H1 (cell line): ENCODE measurements around the gene HIVEP3. TPM values are rescaled to one million over a fixed set of nuclear protein-coding genes. Genes with fewer than 3 reads are reported as not detected.

Source experiments
- CTCF ChIA-PET: fragments of 300-600 bp; sonication (Branson Sonifier 250); formaldehyde crosslinking; loops from one replicate; lab custom pipeline; 2021; ENCODE audit not compliant: partially characterized antibody; lab: Charles Lee
- POLR2A ChIA-PET: fragments of 300-600 bp; sonication (Branson Sonifier 250); formaldehyde crosslinking; loops from one replicate; lab custom pipeline; 2021; ENCODE audit warnings: inconsistent platforms; ENCODE audit not compliant: partially characterized antibody; lab: Charles Lee
- DNase-seq, 2 experiments: peaks; one replicate each; pipeline versions ENCODE4 v3.0.0 to v3.0.0-alpha.2; 2010 to 2022; ENCODE audit warnings: low spot score in 2 of 2, low read depth in 1 of 2, mixed read lengths in 1 of 2
- FAIRE-seq: peaks from 2 replicates; lab custom pipeline; 2011; peaks lifted over from hg19 to GRCh38; lab: Jason Lieb, UNC
- H2AFZ ChIP-seq: 2 replicates; pipeline ENCODE4 v1.8.1; 2012; ENCODE audit warnings: low read length, inconsistent platforms
- H2AK5ac ChIP-seq: 2 replicates; pipeline ENCODE4 v1.6.1; 2013; ENCODE audit warnings: low read depth, low read length
- H2BK120ac ChIP-seq: replicated peaks from 2 replicates; pipeline ENCODE3; 2013; ENCODE audit warnings: low read depth, low read length, inconsistent platforms
- H2BK12ac ChIP-seq: 2 replicates; pipeline ENCODE4 v1.6.1; 2013; ENCODE audit warnings: low read depth, low read length
- H2BK15ac ChIP-seq: 2 replicates; pipeline ENCODE4 v1.6.1; 2013; ENCODE audit warnings: low read length
- H2BK20ac ChIP-seq: 2 replicates; pipeline ENCODE4 v1.6.1; 2013; ENCODE audit warnings: low read length
- H2BK5ac ChIP-seq: 2 replicates; pipeline ENCODE4 v1.6.1; 2013; ENCODE audit warnings: low read depth, low read length
- H3K14ac ChIP-seq: 2 replicates; pipeline ENCODE4 v1.6.1; 2013; ENCODE audit warnings: inconsistent platforms; ENCODE audit not compliant: insufficient read length
- H3K18ac ChIP-seq: 2 replicates; pipeline ENCODE4 v1.6.1; 2013; ENCODE audit warnings: low read length; ENCODE audit errors: extremely low read depth
- H3K23ac ChIP-seq: 2 replicates; pipeline ENCODE4 v1.6.1; 2013; ENCODE audit warnings: inconsistent platforms; ENCODE audit not compliant: insufficient read length
- H3K23me2 ChIP-seq: 2 replicates; pipeline ENCODE4 v1.6.1; 2013; ENCODE audit warnings: low read depth, low read length
- H3K27ac ChIP-seq: 2 replicates; pipeline ENCODE4 v1.6.1; 2011; ENCODE audit warnings: low read depth, low read length, inconsistent platforms
- H3K27me3 ChIP-seq, 4 experiments: replicated peaks in 1 of 4; 1 replicate in 1 of 4; 2 replicates in 3 of 4; pipeline versions ENCODE4 v1.6.1 to v1.8.1; 2011 to 2013; ENCODE audit warnings: low read length in 3 of 4, mild to moderate bottlenecking in 3 of 4, inconsistent platforms in 2 of 4, mixed read lengths in 2 of 4, moderate library complexity in 1 of 4; ENCODE audit not compliant: control insufficient read depth in 3 of 4, insufficient read depth in 3 of 4; ENCODE audit errors: extremely low read depth in 1 of 4
- H3K36me3 ChIP-seq, 4 experiments: 2 replicates each; pipeline versions ENCODE4 v1.6.1 to v1.8.1; 2011 to 2013; ENCODE audit warnings: mild to moderate bottlenecking in 4 of 4, low read length in 3 of 4, moderate library complexity in 2 of 4, control low read depth in 1 of 4, inconsistent platforms in 1 of 4; ENCODE audit not compliant: insufficient read depth in 4 of 4, control insufficient read depth in 2 of 4
- H3K4ac ChIP-seq: replicated peaks from 2 replicates; pipeline ENCODE3; 2013; ENCODE audit warnings: low read length, low read depth, mixed read lengths, inconsistent platforms; ENCODE audit not compliant: insufficient read length
- H3K4me1 ChIP-seq, 4 experiments: replicated peaks in 1 of 4; 1 replicate in 1 of 4; 2 replicates in 3 of 4; pipeline versions ENCODE4 v1.6.1 to v1.8.1; 2011 to 2013; ENCODE audit warnings: low read length in 3 of 4, inconsistent platforms in 2 of 4, mixed read lengths in 1 of 4; ENCODE audit not compliant: insufficient read depth in 4 of 4, control insufficient read depth in 3 of 4
- H3K4me2 ChIP-seq, 2 experiments: 2 replicates each; pipeline versions ENCODE4 v1.6.1 to v1.8.1; 2011 to 2013; ENCODE audit warnings: low read depth in 2 of 2, low read length in 2 of 2, control low read depth in 1 of 2, inconsistent platforms in 1 of 2, mild to moderate bottlenecking in 1 of 2; ENCODE audit not compliant: insufficient read depth in 1 of 2
- H3K4me3 ChIP-seq, 4 experiments: fragments of 200-600, 300-600 bp in 1 of 4; sonication (generic), shearing (Covaris generic), sonication (Bioruptor Twin) in 1 of 4; 2 replicates each; pipeline versions ENCODE4 v1.5.1 to v1.8.1; 2011 to 2016; ENCODE audit warnings: low read length in 4 of 4, low read depth in 3 of 4, control low read depth in 2 of 4, inconsistent platforms in 2 of 4, mild to moderate bottlenecking in 2 of 4, mixed read lengths in 1 of 4, moderate library complexity in 1 of 4; ENCODE audit not compliant: insufficient read depth in 2 of 4; ENCODE audit errors: extremely low read depth in 1 of 4
- H3K56ac ChIP-seq: replicated peaks from 2 replicates; pipeline ENCODE3; 2013; ENCODE audit warnings: low read depth, mild to moderate bottlenecking, mixed read lengths, low read length, inconsistent platforms; ENCODE audit not compliant: insufficient read length
- H3K79me1 ChIP-seq: 2 replicates; pipeline ENCODE4 v1.6.1; 2013; ENCODE audit warnings: low read depth, low read length, control low read depth
- H3K79me2 ChIP-seq, 2 experiments: 2 replicates each; pipeline versions ENCODE4 v1.6.1 to v1.8.1; 2012 to 2013; ENCODE audit warnings: low read length in 2 of 2, mild to moderate bottlenecking in 2 of 2, inconsistent platforms in 1 of 2; ENCODE audit not compliant: insufficient read depth in 2 of 2, control insufficient read depth in 1 of 2
- H3K9ac ChIP-seq, 4 experiments: replicated peaks in 1 of 4; 1 replicate in 1 of 4; 2 replicates in 3 of 4; pipeline versions ENCODE4 v1.6.1 to v1.8.1; 2011 to 2013; ENCODE audit warnings: low read depth in 3 of 4, low read length in 3 of 4, control low read depth in 2 of 4, mild to moderate bottlenecking in 2 of 4, moderate library complexity in 2 of 4, inconsistent platforms in 1 of 4; ENCODE audit errors: extremely low read depth in 1 of 4
- H3K9me3 ChIP-seq, 2 experiments: 2 replicates each; pipeline versions ENCODE4 v1.6.1 to v1.8.1; 2012 to 2013; ENCODE audit warnings: mild to moderate bottlenecking in 2 of 2, moderate library complexity in 2 of 2, control low read depth in 1 of 2, inconsistent platforms in 1 of 2, low read depth in 1 of 2, low read length in 1 of 2, mixed read lengths in 1 of 2; ENCODE audit not compliant: insufficient read depth in 2 of 2
- H4K20me1 ChIP-seq, 2 experiments: replicated peaks in 1 of 2; 2 replicates each; pipeline versions ENCODE3 to v1.8.1; 2011 to 2013; ENCODE audit warnings: inconsistent platforms in 2 of 2, low read length in 2 of 2, mild to moderate bottlenecking in 1 of 2; ENCODE audit not compliant: insufficient read depth in 2 of 2, control insufficient read depth in 1 of 2
- H4K5ac ChIP-seq: 2 replicates; pipeline ENCODE4 v1.6.1; 2013; ENCODE audit warnings: low read length, low read depth, mixed read lengths, inconsistent platforms; ENCODE audit not compliant: insufficient read length
- H4K8ac ChIP-seq: 2 replicates; pipeline ENCODE4 v1.8.0; 2013; ENCODE audit warnings: mild to moderate bottlenecking, moderate library complexity, low read length, inconsistent platforms; ENCODE audit not compliant: insufficient read depth; ENCODE audit errors: extremely low read depth
- H4K91ac ChIP-seq: replicated peaks from 2 replicates; pipeline ENCODE3; 2013; ENCODE audit warnings: low read length, mixed read lengths, inconsistent platforms; ENCODE audit not compliant: insufficient read length
- BACH1 ChIP-seq: IDR thresholded peaks from 2 replicates; pipeline ENCODE4 v1.6.1; 2012; ENCODE audit warnings: low read length, improper control_type of control experiment
- BRCA1 ChIP-seq: IDR thresholded peaks from 2 replicates; pipeline ENCODE4 v1.6.1; 2012; ENCODE audit warnings: low read depth, low read length, improper control_type of control experiment
- CTBP2 ChIP-seq: IDR thresholded peaks from 2 replicates; pipeline ENCODE4 v1.7.0; 2011; ENCODE audit warnings: borderline replicate concordance, mild to moderate bottlenecking, moderate library complexity, mixed read lengths, low read length; ENCODE audit not compliant: insufficient read depth, insufficient read length
- EZH2 ChIP-seq: fragments of 200-600 bp; sonication (generic); IDR thresholded peaks from 2 replicates; pipeline ENCODE4 v1.7.1; 2012; ENCODE audit warnings: low read depth, mild to moderate bottlenecking, moderate library complexity, low read length, inconsistent platforms; ENCODE audit not compliant: severe bottlenecking
- GTF2F1 ChIP-seq: IDR thresholded peaks from 2 replicates; pipeline ENCODE4 v1.6.1; 2012; ENCODE audit warnings: low read depth, low read length, improper control_type of control experiment, borderline replicate concordance
- KDM4A ChIP-seq: IDR thresholded peaks from one replicate; pipeline ENCODE4 v1.7.1; 2012; ENCODE audit warnings: low read depth, mild to moderate bottlenecking, moderate library complexity, low read length, inconsistent platforms; ENCODE audit not compliant: severe bottlenecking
- MAX ChIP-seq: IDR thresholded peaks from 2 replicates; pipeline ENCODE4 v1.6.1; 2012; ENCODE audit warnings: inconsistent platforms
- NRF1 ChIP-seq: IDR thresholded peaks from 2 replicates; pipeline ENCODE4 v1.6.1; 2011; ENCODE audit warnings: mild to moderate bottlenecking, low read depth, low read length, improper control_type of control experiment
- POLR2A ChIP-seq, 2 experiments: IDR thresholded peaks; 1 replicate in 1 of 2; 2 replicates in 1 of 2; pipeline ENCODE4 v1.6.1; 2011; ENCODE audit warnings: low read depth in 2 of 2, low read length in 2 of 2, mild to moderate bottlenecking in 2 of 2; ENCODE audit errors: control extremely low read depth in 1 of 2
- POLR2AphosphoS5 ChIP-seq: IDR thresholded peaks from 2 replicates; pipeline ENCODE4 v1.6.1; 2011; ENCODE audit warnings: low read depth, low read length
- SIRT6 ChIP-seq: IDR thresholded peaks from one replicate; pipeline ENCODE4 v1.7.1; 2012; ENCODE audit warnings: low read length, inconsistent platforms
- TEAD4 ChIP-seq: IDR thresholded peaks from 2 replicates; pipeline ENCODE4 v1.6.1; 2012; ENCODE audit warnings: low read depth, low read length, inconsistent platforms, mixed read lengths
- WGBS, 2 experiments: shearing (Covaris generic) in 1 of 2; methylation state at CpG; one replicate each; pipeline versions ENCODE4 v1.1.6 to v1.1.7; 2013 to 2015; ENCODE audit warnings: low lambda C conversion rate in 2 of 2, mixed read lengths in 2 of 2, inconsistent platforms in 1 of 2, low coverage in 1 of 2, missing lambda C conversion rate in 1 of 2; ENCODE audit not compliant: insufficient replicate concordance in 2 of 2, insufficient coverage in 1 of 2, insufficient read length in 1 of 2; ENCODE audit errors: extremely low coverage in 1 of 2, missing lambda C conversion rate in 1 of 2; 5-methylcytosine and 5-hydroxymethylcytosine counted together
- polyA plus RNA-seq, 7 experiments: library from polyadenylated mRNA; depleted of rRNA in 3 of 7; stranded (reverse) in 5 of 7; unstranded in 2 of 7; fragments of >200 nt in 5 of 7; fragments of 200-250 nt in 2 of 7; gene quantifications; 1 replicate in 5 of 7; 2 replicates in 1 of 7; 4 replicates in 1 of 7; pipeline versions ENCODE4 v1.2.1 to v1.2.3, GENCODE V29; 2011 to 2013; ENCODE audit warnings: missing spikeins in 2 of 7, mixed read lengths in 2 of 7
- total RNA-seq: library from RNA; stranded (reverse); fragmentation: NEBNext Ultra II Directional; extraction: Animal tissue kit (Norgen Biotek cat#: 25700); gene quantifications from 2 replicates; pipeline ENCODE4 v1.2.1, GENCODE V29; 2021
- TF ChIP-seq, protein P1 (sequence below): IDR thresholded peaks from 2 replicates; pipeline ENCODE4 v1.6.1; 2012; ENCODE audit warnings: low read length, inconsistent platforms

Gene HIVEP3
- total and polyA plus RNA-seq, 2 of the 8 experiments (the other 6 are each of a cell fraction or from before 2014, with no cell fraction given): 0.24 to 0.69 TPM

DNA sequence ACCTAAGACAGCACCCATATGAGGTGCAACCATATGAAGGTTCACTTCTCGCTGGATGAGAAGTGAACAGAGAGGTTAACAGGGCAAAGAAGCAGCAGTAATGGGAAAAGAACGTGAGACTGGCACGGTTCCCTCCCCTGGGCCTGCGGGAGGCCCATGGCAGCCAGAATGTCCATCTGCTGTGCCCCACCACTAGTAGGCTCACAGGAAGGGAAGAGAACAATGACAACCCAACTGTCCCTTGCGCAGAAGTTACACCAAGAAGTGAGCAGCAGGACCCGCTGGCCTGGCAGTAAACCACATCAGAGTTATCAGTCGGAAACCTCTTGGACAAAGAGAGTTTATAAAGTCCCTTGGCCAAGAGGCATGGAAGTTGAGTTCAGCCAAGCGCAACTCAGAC is 11.3 kb downstream of the HIVEP3 start:
- FAIRE-seq (no peak), DNase-seq (no peak)
- H3K9ac ChIP-seq: no peak overlapping the region
- no peaks in the 10 kb centered on the region for H3K79me2 ChIP-seq
- no peaks in the 10 kb centered on the region for H3K36me3 ChIP-seq
- TF ChIP-seq BACH1 (no peak), GTF2F1 (no peak), MAX (no peak), POLR2A (IDR thresholded peaks at IDR 0.05; ENCODE audit: control extremely low read depth in 1 of 2, low read depth in 2 of 2, low read length in 2 of 2) (no peak), SIRT6 (no peak), POLR2AphosphoS5 (no peak), EZH2 (no peak), BRCA1 (no peak), CTBP2 (no peak), KDM4A (no peak), NRF1 (no peak), TEAD4 (no peak)
- TF ChIP-seq, protein P1, sequence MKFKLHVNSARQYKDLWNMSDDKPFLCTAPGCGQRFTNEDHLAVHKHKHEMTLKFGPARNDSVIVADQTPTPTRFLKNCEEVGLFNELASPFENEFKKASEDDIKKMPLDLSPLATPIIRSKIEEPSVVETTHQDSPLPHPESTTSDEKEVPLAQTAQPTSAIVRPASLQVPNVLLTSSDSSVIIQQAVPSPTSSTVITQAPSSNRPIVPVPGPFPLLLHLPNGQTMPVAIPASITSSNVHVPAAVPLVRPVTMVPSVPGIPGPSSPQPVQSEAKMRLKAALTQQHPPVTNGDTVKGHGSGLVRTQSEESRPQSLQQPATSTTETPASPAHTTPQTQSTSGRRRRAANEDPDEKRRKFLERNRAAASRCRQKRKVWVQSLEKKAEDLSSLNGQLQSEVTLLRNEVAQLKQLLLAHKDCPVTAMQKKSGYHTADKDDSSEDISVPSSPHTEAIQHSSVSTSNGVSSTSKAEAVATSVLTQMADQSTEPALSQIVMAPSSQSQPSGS: no peak
- CTCF ChIA-PET: no interaction called here
- H2BK15ac ChIP-seq: no peak overlapping the region
- no peak overlapping the region for H3K18ac ChIP-seq
- H2AK5ac ChIP-seq: no peak overlapping the region
- H3K23ac ChIP-seq: no peak overlapping the region
- no peaks in the 10 kb centered on the region for H3K9me3 ChIP-seq
- H2BK5ac ChIP-seq: no peak overlapping the region
- H4K8ac ChIP-seq: no peak overlapping the region
- H3K56ac ChIP-seq: no peak overlapping the region
- H2BK20ac ChIP-seq: no peak overlapping the region
- H2BK12ac ChIP-seq: no peak overlapping the region
- H4K91ac ChIP-seq: no peak overlapping the region
- no peak overlapping the region for H3K14ac ChIP-seq
- H3K27ac ChIP-seq: no peak overlapping the region
- POLR2A ChIA-PET: interaction anchor here (1.0 kb wide), 1 partner anchor 32 kb away, joined by 3 read pairs; no protein-coding TSS in a partner anchor
- H3K4me1 ChIP-seq: no peaks in the 10 kb centered on the region
- H3K27me3 ChIP-seq: no peaks in the 10 kb centered on the region
- 92% methylated on average over 8 of the region's 8 CpGs; no CpG with 5 or more reads in 1 of the 2 experiments for WGBS, 2 experiments
- no peaks in the 10 kb centered on the region for H3K79me1 ChIP-seq
- no peaks in the 10 kb centered on the region for H4K20me1 ChIP-seq
- H3K4ac ChIP-seq: no peak overlapping the region
- no peak overlapping the region; the same call in 1 of the 2 replicates for H2AFZ ChIP-seq
- H3K23me2 ChIP-seq: no peaks in the 10 kb centered on the region
- H2BK120ac ChIP-seq: no peak overlapping the region
- H3K4me2 ChIP-seq: no peak overlapping the region
- no peak overlapping the region for H3K4me3 ChIP-seq
- H4K5ac ChIP-seq: no peak overlapping the region
